Naive thymus-derived CD4-positive, alpha-beta T cell (primary cell): Measurements from ENCODE around the gene EFL1. TPM values are rescaled to one million over a fixed set of nuclear protein-coding genes. Genes with fewer than 3 reads are reported as not detected.
"Not testable (repeated sequence)": the region's sequence is repeated elsewhere in the genome, so short reads cannot be mapped to it uniquely, and the experiment has no call there.

Experiments used
- ATAC-seq: fragments of 150-1000 bp; cut with Tn5 transposase; 2 replicates; pipeline ENCODE4 v1.10.0; 2021; ENCODE audit warnings: mild to moderate bottlenecking, moderate library complexity
- CTCF ChIA-PET: fragments of 350-600 bp; sonication (Branson Sonifier 250); formaldehyde crosslinking; loops from one replicate; lab custom pipeline; 2021; ENCODE audit warnings: antibody characterized with exemption; lab: Charles Lee
- POLR2A ChIA-PET: fragments of 350-600 bp; sonication (Branson Sonifier 250); formaldehyde crosslinking; loops from one replicate; lab custom pipeline; 2021; ENCODE audit warnings: antibody characterized with exemption, inconsistent platforms; lab: Charles Lee
- DNase-seq, 9 donors: peaks; one replicate each; pipeline versions ENCODE4 v3.0.0 to v3.0.0-alpha.2; 2020 to 2022; ENCODE audit warnings: mixed read lengths in 1 of 9
- H3K27ac ChIP-seq: one replicate; pipeline ENCODE4 v1.7.0; 2013; ENCODE audit warnings: mild to moderate bottlenecking, low read depth, low read length, moderate library complexity
- H3K27me3 ChIP-seq, 2 donors: one replicate each; pipeline ENCODE4 v1.7.0; 2013; ENCODE audit warnings: low read length in 2 of 2, mild to moderate bottlenecking in 2 of 2, moderate library complexity in 2 of 2; ENCODE audit not compliant: control insufficient read depth in 2 of 2, insufficient read depth in 2 of 2
- H3K36me3 ChIP-seq, 3 experiments: 1 replicate in 2 of 3; 2 replicates in 1 of 3; pipeline ENCODE4 v1.7.0; 2013; ENCODE audit warnings: low read length in 3 of 3, mild to moderate bottlenecking in 3 of 3, moderate library complexity in 1 of 3; ENCODE audit not compliant: insufficient read depth in 3 of 3, control insufficient read depth in 2 of 3
- H3K4me1 ChIP-seq, 2 donors: one replicate each; pipeline ENCODE4 v1.7.0; 2013; ENCODE audit warnings: low read length in 2 of 2, mild to moderate bottlenecking in 2 of 2, moderate library complexity in 1 of 2; ENCODE audit not compliant: control insufficient read depth in 2 of 2, insufficient read depth in 2 of 2
- H3K4me3 ChIP-seq: 2 replicates; pipeline ENCODE4 v1.7.0; 2013; ENCODE audit warnings: mild to moderate bottlenecking, low read length
- H3K9me3 ChIP-seq, 3 experiments: 1 replicate in 2 of 3; 2 replicates in 1 of 3; pipeline ENCODE4 v1.7.0; 2013; ENCODE audit warnings: low read length in 3 of 3; ENCODE audit not compliant: control insufficient read depth in 2 of 3
- H3K27ac Mint-ChIP-seq, 9 donors: one replicate each; pipeline ENCODE4 v1.8.0; 2020 to 2022; ENCODE audit warnings: mixed read lengths in 9 of 9, mild to moderate bottlenecking in 8 of 9, moderate library complexity in 5 of 9, inconsistent platforms in 2 of 9
- H3K27me3 Mint-ChIP-seq, 5 donors: one replicate each; pipeline ENCODE4 v1.8.0; 2021 to 2022; ENCODE audit warnings: mixed read lengths in 5 of 5, mild to moderate bottlenecking in 1 of 5
- H3K36me3 Mint-ChIP-seq, 5 donors: one replicate each; pipeline ENCODE4 v1.8.0; 2020 to 2022; ENCODE audit warnings: mixed read lengths in 5 of 5, mild to moderate bottlenecking in 3 of 5, inconsistent platforms in 1 of 5
- H3K4me1 Mint-ChIP-seq, 7 donors: one replicate each; pipeline ENCODE4 v1.8.0; 2020 to 2022; ENCODE audit warnings: mixed read lengths in 7 of 7, mild to moderate bottlenecking in 3 of 7, inconsistent platforms in 1 of 7
- H3K4me3 Mint-ChIP-seq, 10 donors: one replicate each; pipeline ENCODE4 v1.8.0; 2020 to 2022; ENCODE audit warnings: mild to moderate bottlenecking in 10 of 10, mixed read lengths in 10 of 10, moderate library complexity in 6 of 10, inconsistent platforms in 2 of 10
- H3K9me3 Mint-ChIP-seq, 11 donors: one replicate each; pipeline ENCODE4 v1.8.0; 2020 to 2022; ENCODE audit warnings: mixed read lengths in 11 of 11, mild to moderate bottlenecking in 4 of 11, inconsistent platforms in 1 of 11, moderate library complexity in 1 of 11
- intact Hi-C, 2 donors: fragments of 100-400 bp; cut with micrococcal nuclease; formaldehyde crosslinking; loops; one replicate each; pipeline ENCODE4 v1.15.1; 2023
- polyA plus RNA-seq, 2 donors: library from polyadenylated mRNA; unstranded; fragments of 300-500 nt; fragmentation: Illumina TruSeq; gene quantifications; one replicate each; pipeline ENCODE4 v1.2.3, GENCODE V29; 2021
- total RNA-seq, 6 experiments: library from RNA in 5 of 6; stranded (reverse) in 5 of 6; gene quantifications; 1 replicate in 5 of 6; 2 replicates in 1 of 6; pipeline ENCODE4 v1.2.3 and lab custom pipeline; 2021 to 2026

Gene EFL1
- total and polyA plus RNA-seq, 7 experiments from 2014 or later: 9.9 to 27.5 (median 16.6) TPM

DNA sequence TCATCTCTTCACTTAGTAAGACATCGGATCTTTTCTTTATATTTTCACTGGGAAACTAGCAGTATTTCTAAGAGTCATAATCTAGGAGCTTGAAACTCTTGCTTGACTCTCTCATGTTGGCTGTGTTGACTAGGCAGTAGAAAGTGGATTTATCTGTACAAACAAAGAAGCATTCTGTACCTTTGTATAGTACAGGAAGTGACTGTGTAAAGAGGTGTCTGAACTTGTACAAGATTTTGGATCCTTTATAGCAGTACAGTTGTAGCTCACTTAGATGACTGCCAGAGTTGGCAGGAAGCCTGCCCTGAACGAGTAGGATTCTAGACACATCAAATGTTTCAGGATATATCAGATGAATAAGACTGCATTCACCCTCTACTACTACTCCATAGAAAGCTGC is 5.9 kb upstream of the EFL1 start:
- H3K27me3 ChIP-seq, H3K4me1 ChIP-seq, H3K36me3 Mint-ChIP-seq, POLR2A ChIA-PET, intact Hi-C loops, H3K9me3 ChIP-seq, H3K4me3 ChIP-seq, H3K27ac ChIP-seq, H3K36me3 ChIP-seq, CTCF ChIA-PET, H3K9me3 Mint-ChIP-seq: not testable (repeated sequence)
- Mint-ChIP-seq H3K27me3 (peaks cover 0 to 12% (median 0%) of the 10 kb centered on the region in 5 donors), H3K27ac (peak overlapping the region in 1 of 9 donors; percentile 56), H3K4me3 (peak overlapping the region in 1 of 10 donors; percentile 14), H3K4me1 (peaks cover 0 to 25% (median 3%) of the 10 kb centered on the region in 7 donors)
- ATAC-seq (peak; percentile 55), DNase-seq (peak in 4 of 9 donors; percentile 13 to 41 (median 29))

DNA sequence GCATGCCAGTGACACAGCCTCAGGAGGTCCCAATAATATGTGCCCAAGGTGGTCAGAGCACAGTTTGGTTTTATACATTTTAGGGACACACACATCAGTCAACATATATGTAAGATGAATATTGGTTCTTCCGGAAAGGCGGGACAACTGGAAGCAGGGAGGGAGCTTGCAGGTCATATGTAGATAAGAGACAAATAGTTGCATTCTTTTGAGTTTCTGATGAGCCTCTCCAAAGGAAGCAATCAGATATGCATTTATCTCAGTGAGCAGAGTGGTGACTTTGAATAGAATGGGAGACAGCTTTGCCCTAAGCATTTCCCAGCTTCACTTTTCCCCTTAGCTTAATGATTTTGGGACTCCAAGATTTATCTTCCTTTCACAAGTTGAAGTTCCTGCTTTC is 4.6 kb upstream of the EFL1 start:
- H3K27me3 ChIP-seq, DNase-seq, H3K4me3 Mint-ChIP-seq, H3K4me3 ChIP-seq, H3K9me3 ChIP-seq, intact Hi-C loops, H3K36me3 ChIP-seq, POLR2A ChIA-PET, CTCF ChIA-PET, H3K36me3 Mint-ChIP-seq, H3K27ac ChIP-seq, ATAC-seq, H3K9me3 Mint-ChIP-seq, H3K4me1 ChIP-seq, H3K27ac Mint-ChIP-seq: not testable (repeated sequence)
- Mint-ChIP-seq H3K27me3 (peaks cover 0 to 12% (median 0%) of the 10 kb centered on the region in 5 donors), H3K4me1 (peaks cover 6 to 36% (median 13%) of the 10 kb centered on the region in 7 donors)

DNA sequence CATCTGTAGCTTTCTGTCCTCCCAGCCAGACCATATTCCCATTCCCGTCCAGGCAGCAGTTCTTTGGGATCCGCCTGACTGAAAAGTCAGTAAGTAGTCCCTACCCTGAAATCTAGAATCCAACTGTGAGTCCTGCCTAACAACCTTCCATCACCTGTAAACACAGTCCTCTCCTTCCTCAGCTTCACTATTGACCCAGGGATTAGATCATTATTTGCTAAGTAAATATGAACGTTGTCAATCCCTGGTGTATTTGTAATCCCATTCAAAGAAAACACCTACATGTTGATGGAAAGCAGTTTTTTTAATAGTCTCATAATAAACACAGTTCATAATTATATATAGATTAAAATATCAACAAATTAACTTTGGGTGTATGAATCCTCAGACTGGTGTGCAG is 816 bp upstream of the EFL1 start:
- DNase-seq: no peak
- POLR2A ChIA-PET: no interaction called here
- Histone ChIP-seq H3K27ac (peak overlapping the region; percentile 57), H3K4me1 (peaks cover 8 to 16% of the 10 kb centered on the region in 2 donors), H3K36me3 (peaks cover 0 to 4% (median 0%) of the 10 kb centered on the region in 3 experiments), H3K27me3 (no peaks in the 10 kb centered on the region), H3K4me3 (peak overlapping the region; percentile 67), H3K9me3 (no peaks in the 10 kb centered on the region)
- Mint-ChIP-seq H3K27me3 (peaks cover 0 to 4% (median 0%) of the 10 kb centered on the region in 5 donors), H3K4me3 (peak overlapping the region; percentile 86 to 99 (median 96)), H3K27ac (peak overlapping the region in 8 of 9 donors; percentile 60 to 92 (median 90)), H3K36me3 (peaks cover 0 to 13% (median 7%) of the 10 kb centered on the region in 5 donors), H3K9me3 (no peaks in the 10 kb centered on the region), H3K4me1 (peaks cover 22 to 57% (median 34%) of the 10 kb centered on the region in 7 donors)
- CTCF ChIA-PET: no interaction called here
- no peak for ATAC-seq
- intact Hi-C loops: loop anchor here in 1 of 2 donors (5.0 kb wide), 1 partner anchor 216 kb away; the partner anchor contains the start of gene MEX3B

DNA sequence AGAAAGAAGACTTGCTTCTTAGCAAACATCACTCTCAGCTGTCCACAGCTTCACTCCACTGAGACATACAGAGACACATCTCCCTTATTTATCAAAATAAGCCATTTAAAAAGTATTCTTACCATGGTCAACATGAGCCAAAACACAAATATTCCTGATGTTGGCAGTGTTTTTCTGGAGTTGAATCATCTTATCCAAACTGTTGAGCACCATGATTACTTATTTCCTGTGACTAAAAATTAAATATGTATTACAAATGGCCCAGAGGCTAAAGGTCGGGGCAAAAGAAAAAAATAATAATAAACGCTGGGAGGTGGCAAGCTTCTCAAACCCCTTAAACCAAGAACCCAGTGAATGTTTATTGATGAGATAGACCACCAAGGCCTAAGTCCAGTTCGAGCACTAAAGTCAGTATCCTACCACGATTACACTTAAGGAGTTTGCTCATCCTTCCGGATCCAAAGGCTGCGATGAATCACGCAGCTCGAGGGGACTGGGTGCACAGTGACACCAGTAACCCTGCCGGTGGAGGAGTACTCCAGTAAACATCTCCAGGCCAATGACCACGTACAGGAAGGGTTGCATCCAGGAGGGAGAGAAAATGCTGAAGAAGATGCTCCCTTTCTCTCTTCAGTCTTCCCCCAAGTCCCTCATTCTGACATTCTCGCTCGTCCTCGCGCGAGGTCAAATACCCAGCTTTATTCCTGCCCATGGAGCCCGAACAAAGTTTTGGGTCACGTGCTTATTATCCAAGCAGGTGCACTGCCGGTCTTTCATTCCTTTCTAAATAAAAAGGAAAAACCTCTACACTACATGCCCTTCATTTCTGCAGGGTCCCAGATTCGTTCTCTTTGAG is 740 bp downstream of the EFL1 start:
- Mint-ChIP-seq H3K36me3 (peaks cover 2 to 26% (median 13%) of the 10 kb centered on the region in 5 donors), H3K27ac (peak overlapping the region in 8 of 9 donors; percentile 34 to 92 (median 90)), H3K4me3 (peak overlapping the region; percentile 86 to 99 (median 96)), H3K4me1 (peaks cover 22 to 53% (median 34%) of the 10 kb centered on the region in 7 donors)
- H3K27me3 Mint-ChIP-seq, H3K27me3 ChIP-seq, H3K36me3 ChIP-seq, H3K9me3 Mint-ChIP-seq, CTCF ChIA-PET, H3K9me3 ChIP-seq: not testable (repeated sequence)
- intact Hi-C loops: loop anchor here (1.0 to 5.0 kb wide), 2 partner anchors 214 to 279 kb away; partner anchors contain the start of genes MEX3B (in 1 of the 2) and RPS17 (in 1 of the 2)
- Histone ChIP-seq H3K27ac (peak overlapping the region; percentile 57), H3K4me1 (peaks cover 8 to 16% of the 10 kb centered on the region in 2 donors), H3K4me3 (peak overlapping the region; percentile 67)
- ATAC-seq (peak; percentile 28), DNase-seq (peak in 2 of 9 donors; percentile 1 to 46)
- POLR2A ChIA-PET: interaction anchor here (1.2 kb wide), 1 partner anchor 105 kb away, joined by 3 read pairs; no protein-coding TSS in a partner anchor

DNA sequence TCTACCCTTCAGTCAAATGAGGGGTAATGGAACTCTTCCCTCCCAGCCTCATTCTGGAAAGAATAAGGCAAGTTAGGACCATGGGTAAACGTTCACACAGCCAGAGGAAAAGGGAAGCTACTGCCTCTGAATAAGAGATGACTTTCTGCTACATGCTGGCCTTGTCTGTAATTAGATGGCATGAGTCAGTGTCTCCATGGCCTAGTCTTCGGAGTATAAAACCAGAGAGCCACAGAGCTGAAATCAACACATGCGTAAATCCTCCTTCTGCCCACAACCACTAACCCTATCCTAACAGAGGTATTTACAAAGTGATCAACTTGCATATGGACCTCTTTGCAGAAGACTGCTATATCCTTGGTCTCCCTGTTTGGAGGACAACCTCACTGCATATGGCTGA is 14.3 kb downstream of the EFL1 start:
- H3K27me3 Mint-ChIP-seq, H3K9me3 ChIP-seq, H3K27ac ChIP-seq, H3K27me3 ChIP-seq, H3K27ac Mint-ChIP-seq, H3K4me1 ChIP-seq, ATAC-seq, H3K9me3 Mint-ChIP-seq, intact Hi-C loops, DNase-seq, H3K36me3 ChIP-seq, POLR2A ChIA-PET, H3K4me3 Mint-ChIP-seq, H3K4me3 ChIP-seq: not testable (repeated sequence)
- H3K4me1 Mint-ChIP-seq: peaks cover 6 to 15% (median 9%) of the 10 kb centered on the region in 7 donors
- CTCF ChIA-PET: interaction anchor here (1.2 kb wide), 1 partner anchor 36 kb away, joined by 5 read pairs; no protein-coding TSS in a partner anchor
- H3K36me3 Mint-ChIP-seq: peaks cover 13 to 39% (median 18%) of the 10 kb centered on the region in 5 donors

DNA sequence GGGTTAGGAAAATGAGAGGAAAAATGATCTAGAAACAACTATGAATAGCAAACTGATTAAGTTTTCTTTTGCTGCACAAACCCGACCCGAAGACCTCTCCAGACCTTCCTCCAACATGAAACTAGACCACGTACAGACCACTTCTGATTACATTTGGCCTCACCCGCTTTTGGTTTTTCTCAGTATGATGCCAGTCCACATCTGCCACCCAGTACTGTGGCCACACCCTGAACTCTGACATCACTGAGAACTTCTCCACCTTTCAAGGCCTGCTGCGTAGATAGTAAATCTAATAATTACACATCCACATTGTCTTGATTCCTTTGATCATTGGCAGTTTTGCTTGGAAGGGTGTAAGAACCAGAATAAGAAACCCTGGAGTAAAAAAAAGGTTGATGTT is 16.6 kb downstream of the EFL1 start:
- H3K27ac Mint-ChIP-seq, intact Hi-C loops: not testable (repeated sequence)
- H3K4me1 Mint-ChIP-seq: peaks cover 5 to 21% (median 11%) of the 10 kb centered on the region in 7 donors

More for the DNA sequence above, 16.6 kb downstream of the EFL1 start:
- H3K4me3 ChIP-seq, DNase-seq, H3K36me3 ChIP-seq, POLR2A ChIA-PET, ATAC-seq, H3K4me1 ChIP-seq, H3K27me3 Mint-ChIP-seq, H3K9me3 Mint-ChIP-seq, H3K9me3 ChIP-seq, H3K27me3 ChIP-seq, CTCF ChIA-PET, H3K4me3 Mint-ChIP-seq, H3K27ac ChIP-seq: not testable (repeated sequence)
- peaks cover 15 to 37% (median 19%) of the 10 kb centered on the region in 5 donors for H3K36me3 Mint-ChIP-seq
